ENCODE data around the gene RPP14. TPM values are rescaled to one million over a fixed set of nuclear protein-coding genes. Genes with fewer than 3 reads are reported as not detected.

RPP14 gene
- polyA plus RNA-seq, 1 donor, result 26.0 TPM

- no peak for DNase-seq (ENCODE audit: low read depth)
Observed at GRCh38 chr3:58291671-58292338, 14.2 kb upstream of the RPP14 start.

- no peak for DNase-seq (ENCODE audit: low read depth)
Observed at GRCh38 chr3:58292866-58293265, 13.2 kb upstream of the RPP14 start.

- DNase-seq (ENCODE audit: low read depth), result no peak
Observed at GRCh38 chr3:58293516-58293915, 12.5 kb upstream of the RPP14 start.

- no peak for DNase-seq (ENCODE audit: low read depth)
Observed at GRCh38 chr3:58296269-58296668, 9.8 kb upstream of the RPP14 start.

GRCh38 chr3:58296843-58297242 is 9.2 kb upstream of the RPP14 start:
- DNase-seq (ENCODE audit: low read depth), result no peak

- no peak for DNase-seq (ENCODE audit: low read depth)
Observed at GRCh38 chr3:58298190-58298589, 7.9 kb upstream of the RPP14 start.

- DNase-seq (ENCODE audit: low read depth), result no peak
Observed at GRCh38 chr3:58299075-58299474, 7.0 kb upstream of the RPP14 start.

- no peak for DNase-seq (ENCODE audit: low read depth)
Observed at GRCh38 chr3:58299839-58300516, 6.1 kb upstream of the RPP14 start.

GRCh38 chr3:58307639-58308215 is 1.7 kb downstream of the RPP14 start:
- no peak for DNase-seq (ENCODE audit: low read depth)

GRCh38 chr3:58308728-58309127 is 2.7 kb downstream of the RPP14 start:
- DNase-seq (ENCODE audit: low read depth), result no peak

- DNase-seq (ENCODE audit: low read depth), result no peak
Observed at GRCh38 chr3:58317811-58318210, 11.8 kb downstream of the RPP14 start.

GRCh38 chr3:58321791-58322190 is 15.7 kb downstream of the RPP14 start:
- DNase-seq (ENCODE audit: low read depth), result no peak

- no peak for DNase-seq (ENCODE audit: low read depth)
Observed at GRCh38 chr3:58322793-58323192, 16.7 kb downstream of the RPP14 start.

- no peak for DNase-seq (ENCODE audit: low read depth)
Observed at GRCh38 chr3:58323529-58324390, 17.7 kb downstream of the RPP14 start.

- DNase-seq (ENCODE audit: low read depth), result no peak
Observed at GRCh38 chr3:58324391-58325390, 18.6 kb downstream of the RPP14 start.

- no peak for DNase-seq (ENCODE audit: low read depth)
Observed at GRCh38 chr3:58325525-58325992, 19.5 kb downstream of the RPP14 start.

GRCh38 chr3:58326267-58326900 is 20.3 kb downstream of the RPP14 start:
- DNase-seq (ENCODE audit: low read depth), result no peak

GRCh38 chr3:58329150-58329921 is 23.3 kb downstream of the RPP14 start:
- no peak for DNase-seq (ENCODE audit: low read depth)

- no peak for DNase-seq (ENCODE audit: low read depth)
Observed at GRCh38 chr3:58329922-58330413, 23.9 kb downstream of the RPP14 start.
